H1 (cell line): Measurements from ENCODE around the gene RALGAPA2.

Source experiments
- CHD1 ChIP-seq: IDR thresholded peaks from 2 replicates; pipeline ENCODE4 v1.6.1; 2012; ENCODE audit warnings: low read depth, low read length, improper control_type of control experiment
- CTCF ChIP-seq, 3 experiments: IDR thresholded peaks; 1 replicate in 2 of 3; 2 replicates in 1 of 3; pipeline versions ENCODE4 v1.5.1 to v1.6.1; 2011; ENCODE audit warnings: low read length in 3 of 3, mild to moderate bottlenecking in 3 of 3, inconsistent platforms in 2 of 3, low read depth in 1 of 3, moderate library complexity in 1 of 3; ENCODE audit not compliant: insufficient read depth in 1 of 3; ENCODE audit errors: control extremely low read depth in 1 of 3
- EP300 ChIP-seq, 2 experiments: IDR thresholded peaks; 1 replicate in 1 of 2; 2 replicates in 1 of 2; pipeline ENCODE4 v1.6.1; 2011 to 2012; ENCODE audit warnings: low read depth in 2 of 2, low read length in 2 of 2, mild to moderate bottlenecking in 2 of 2, borderline replicate concordance in 1 of 2, inconsistent platforms in 1 of 2, moderate library complexity in 1 of 2
- GABPA ChIP-seq: IDR thresholded peaks from 2 replicates; pipeline ENCODE4 v1.6.1; 2011; ENCODE audit warnings: mild to moderate bottlenecking, low read length, moderate library complexity, borderline replicate concordance; ENCODE audit not compliant: insufficient read depth
- JUND ChIP-seq: IDR thresholded peaks from 2 replicates; pipeline ENCODE4 v1.6.1; 2011; ENCODE audit warnings: mild to moderate bottlenecking, improper control_type of control experiment, low read length
- MAFK ChIP-seq: IDR thresholded peaks from 2 replicates; pipeline ENCODE4 v1.6.1; 2012; ENCODE audit warnings: low read depth, mild to moderate bottlenecking, improper control_type of control experiment, low read length
- POLR2A ChIP-seq, 2 experiments: IDR thresholded peaks; 1 replicate in 1 of 2; 2 replicates in 1 of 2; pipeline ENCODE4 v1.6.1; 2011; ENCODE audit warnings: low read depth in 2 of 2, low read length in 2 of 2, mild to moderate bottlenecking in 2 of 2; ENCODE audit errors: control extremely low read depth in 1 of 2
- POLR2AphosphoS5 ChIP-seq: IDR thresholded peaks from 2 replicates; pipeline ENCODE4 v1.6.1; 2011; ENCODE audit warnings: low read depth, low read length
- POU5F1 ChIP-seq: IDR thresholded peaks from 2 replicates; pipeline ENCODE4 v1.6.1; 2011; ENCODE audit warnings: low read depth, mild to moderate bottlenecking, low read length, moderate library complexity
- SIN3A ChIP-seq, 2 experiments: IDR thresholded peaks in 1 of 2; conservative IDR thresholded peaks in 1 of 2; 2 replicates each; pipeline ENCODE4 v1.6.1; 2011 to 2012; ENCODE audit warnings: low read length in 2 of 2, improper control_type of control experiment in 1 of 2, low read depth in 1 of 2, mild to moderate bottlenecking in 1 of 2
- TAF1 ChIP-seq: IDR thresholded peaks from 2 replicates; pipeline ENCODE4 v1.6.1; 2011; ENCODE audit warnings: mild to moderate bottlenecking, low read depth, low read length

GRCh38 chr20:20731945-20732296 is 19.5 kb upstream of the RALGAPA2 start:
- TF ChIP-seq CTCF (IDR thresholded peaks at IDR 0.05; ENCODE audit: control extremely low read depth in 1 of 3, insufficient read depth in 1 of 3, low read depth in 1 of 3, low read length in 3 of 3), result no peak
- no peak for TF ChIP-seq POLR2A (IDR thresholded peaks at IDR 0.05; ENCODE audit: control extremely low read depth in 1 of 2, low read depth in 2 of 2, low read length in 2 of 2)
- TF ChIP-seq CHD1, result no peak
- no peak for TF ChIP-seq POU5F1
- no peak for TF ChIP-seq SIN3A (conservative IDR thresholded peaks at IDR 0.05 in 1 of 2, IDR thresholded peaks at IDR 0.05 in 1 of 2; ENCODE audit: low read depth in 1 of 2, low read length in 2 of 2)
- no peak for TF ChIP-seq GABPA
- TF ChIP-seq MAFK, result no peak
- no peak for TF ChIP-seq EP300 (IDR thresholded peaks at IDR 0.05; ENCODE audit: borderline replicate concordance in 1 of 2, low read depth in 2 of 2, low read length in 2 of 2)
- no peak for TF ChIP-seq JUND
- no peak for TF ChIP-seq TAF1
- no peak for TF ChIP-seq POLR2AphosphoS5
